ENCODE data around the gene EFCAB5. TPM values are rescaled to one million over a fixed set of nuclear protein-coding genes. Genes with fewer than 3 reads are reported as not detected.
"Not testable (repeated sequence)": the region's sequence is repeated elsewhere in the genome, so short reads cannot be mapped to it uniquely, and the experiment has no call there.

EFCAB5 gene
- total and polyA plus RNA-seq, 2 of the 8 experiments (the other 6 are each of a cell fraction or from before 2014, with no cell fraction given), result 0.05 to 0.34 TPM

- H3K4me2 ChIP-seq (ENCODE audit: insufficient read depth in 1 of 2, low read depth in 2 of 2, low read length in 2 of 2); H3K56ac ChIP-seq (replicated peaks; ENCODE audit: insufficient read length, low read depth, low read length); H3K36me3 ChIP-seq (ENCODE audit: control insufficient read depth in 2 of 4, insufficient read depth in 4 of 4, low read length in 3 of 4); H3K23me2 ChIP-seq (ENCODE audit: low read depth, low read length); POLR2A ChIA-PET (ENCODE audit: partially characterized antibody); H3K4me3 ChIP-seq (ENCODE audit: extremely low read depth in 1 of 4, insufficient read depth in 2 of 4, low read depth in 3 of 4, low read length in 4 of 4); H3K23ac ChIP-seq (ENCODE audit: insufficient read length); H3K14ac ChIP-seq (ENCODE audit: insufficient read length); FAIRE-seq; H2AFZ ChIP-seq (ENCODE audit: low read length); H2BK15ac ChIP-seq (ENCODE audit: low read length); H2BK5ac ChIP-seq (ENCODE audit: low read depth, low read length); H3K18ac ChIP-seq (ENCODE audit: extremely low read depth, low read length); H2AK5ac ChIP-seq (ENCODE audit: low read depth, low read length); H2BK12ac ChIP-seq (ENCODE audit: low read depth, low read length); H3K27me3 ChIP-seq (replicated peaks in 1 of 4; ENCODE audit: control insufficient read depth in 3 of 4, extremely low read depth in 1 of 4, insufficient read depth in 3 of 4, low read length in 3 of 4); H2BK20ac ChIP-seq (ENCODE audit: low read length); H3K4me1 ChIP-seq (replicated peaks in 1 of 4; ENCODE audit: control insufficient read depth in 3 of 4, insufficient read depth in 4 of 4, low read length in 3 of 4); H4K5ac ChIP-seq (ENCODE audit: insufficient read length, low read depth, low read length); H4K20me1 ChIP-seq (replicated peaks in 1 of 2; ENCODE audit: control insufficient read depth in 1 of 2, insufficient read depth in 2 of 2, low read length in 2 of 2); H3K4ac ChIP-seq (replicated peaks; ENCODE audit: insufficient read length, low read depth, low read length); H3K27ac ChIP-seq (ENCODE audit: low read depth, low read length); H3K9me3 ChIP-seq (ENCODE audit: insufficient read depth in 2 of 2, low read depth in 1 of 2, low read length in 1 of 2); H4K8ac ChIP-seq (ENCODE audit: extremely low read depth, insufficient read depth, low read length); H3K79me1 ChIP-seq (ENCODE audit: low read depth, low read length); H3K79me2 ChIP-seq (ENCODE audit: control insufficient read depth in 1 of 2, insufficient read depth in 2 of 2, low read length in 2 of 2); H3K9ac ChIP-seq (replicated peaks in 1 of 4; ENCODE audit: extremely low read depth in 1 of 4, low read depth in 3 of 4, low read length in 3 of 4); H4K91ac ChIP-seq (replicated peaks; ENCODE audit: insufficient read length, low read length); DNase-seq (ENCODE audit: low read depth in 1 of 2, low spot score in 2 of 2); H2BK120ac ChIP-seq (replicated peaks; ENCODE audit: low read depth, low read length): not testable (repeated sequence)
- CTCF ChIA-PET (ENCODE audit: partially characterized antibody), result interaction anchor here (1.0 to 9.7 kb wide), 2 partner anchors 12 to 127 kb away, joined by 3 to 170 read pairs; no protein-coding TSS in a partner anchor
- 83% methylated on average over 3 of the region's 3 CpGs; no CpG with 5 or more reads in 1 of the 2 experiments for WGBS, 2 experiments (ENCODE audit: extremely low coverage in 1 of 2, insufficient coverage in 1 of 2, insufficient read length in 1 of 2, insufficient replicate concordance in 2 of 2, low coverage in 1 of 2, low lambda C conversion rate in 2 of 2, missing lambda C conversion rate in 1 of 2)
Observed at GRCh38 chr17:29935909-29936308, 5.5 kb upstream of the EFCAB5 start.
